ENCODE data around the gene HOXB4. TPM values are rescaled to one million over a fixed set of nuclear protein-coding genes. Genes with fewer than 3 reads are reported as not detected.

The HOXB4 gene
- total and polyA plus RNA-seq, 9 donors = 0.13 to 3.4 (median 0.87) TPM

GRCh38 chr17:48559840-48560817 is 18.0 kb downstream of the HOXB4 start:
- intact Hi-C loops (cut with DNase I) = no loop called here
- no peak for TF ChIP-seq EP300 (IDR thresholded peaks at IDR 0.05)
- DNase-seq = no peak
- H3K27ac ChIP-seq = no peak overlapping the region
- H3K36me3 ChIP-seq = no peaks in the 10 kb centered on the region
- H3K27me3 ChIP-seq = no peaks in the 10 kb centered on the region
- no peaks in the 10 kb centered on the region for H3K9me3 ChIP-seq
- no peaks in the 10 kb centered on the region for H3K4me1 ChIP-seq (ENCODE audit: insufficient read depth)
- H3K4me3 ChIP-seq = no peak overlapping the region
- WGBS, 3 donors = 41 to 62% (median 46%) methylated on average over 14 of the region's 14 CpGs

GRCh38 chr17:48559122-48559839 is 18.9 kb downstream of the HOXB4 start:
- Histone ChIP-seq H3K36me3 (no peaks in the 10 kb centered on the region), H3K4me1 (ENCODE audit: insufficient read depth) (no peaks in the 10 kb centered on the region), H3K4me3 (no peak overlapping the region), H3K27ac (no peak overlapping the region), H3K9me3 (no peaks in the 10 kb centered on the region), H3K27me3 (peaks cover 3% of the 10 kb centered on the region)
- intact Hi-C loops (cut with DNase I) = no loop called here
- DNase-seq = no peak
- WGBS, 3 donors = 55 to 79% (median 63%) methylated on average over 16 of the region's 16 CpGs
- TF ChIP-seq POLR2A (IDR thresholded peaks at IDR 0.05) (no peak), CTCF (IDR thresholded peaks at IDR 0.05) (no peak), EP300 (IDR thresholded peaks at IDR 0.05) (no peak)

DNA sequence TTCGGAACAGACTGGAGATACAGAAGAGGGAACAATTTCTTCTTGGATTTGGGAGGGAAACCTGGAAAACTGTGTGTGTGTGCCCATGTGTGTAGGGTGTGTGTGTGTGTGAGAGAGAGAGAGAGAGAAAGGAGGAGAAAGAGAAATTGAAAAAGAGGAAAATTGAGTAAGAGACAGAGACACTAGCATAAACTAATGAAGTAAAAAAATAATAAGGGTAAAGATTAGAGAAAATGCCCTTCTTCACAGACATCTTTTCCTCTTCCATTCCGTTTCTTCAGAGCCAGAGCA is 19.4 kb downstream of the HOXB4 start:
- no peak for DNase-seq
- H3K4me3 ChIP-seq = no peak overlapping the region
- intact Hi-C loops (cut with DNase I) = no loop called here

DNA sequence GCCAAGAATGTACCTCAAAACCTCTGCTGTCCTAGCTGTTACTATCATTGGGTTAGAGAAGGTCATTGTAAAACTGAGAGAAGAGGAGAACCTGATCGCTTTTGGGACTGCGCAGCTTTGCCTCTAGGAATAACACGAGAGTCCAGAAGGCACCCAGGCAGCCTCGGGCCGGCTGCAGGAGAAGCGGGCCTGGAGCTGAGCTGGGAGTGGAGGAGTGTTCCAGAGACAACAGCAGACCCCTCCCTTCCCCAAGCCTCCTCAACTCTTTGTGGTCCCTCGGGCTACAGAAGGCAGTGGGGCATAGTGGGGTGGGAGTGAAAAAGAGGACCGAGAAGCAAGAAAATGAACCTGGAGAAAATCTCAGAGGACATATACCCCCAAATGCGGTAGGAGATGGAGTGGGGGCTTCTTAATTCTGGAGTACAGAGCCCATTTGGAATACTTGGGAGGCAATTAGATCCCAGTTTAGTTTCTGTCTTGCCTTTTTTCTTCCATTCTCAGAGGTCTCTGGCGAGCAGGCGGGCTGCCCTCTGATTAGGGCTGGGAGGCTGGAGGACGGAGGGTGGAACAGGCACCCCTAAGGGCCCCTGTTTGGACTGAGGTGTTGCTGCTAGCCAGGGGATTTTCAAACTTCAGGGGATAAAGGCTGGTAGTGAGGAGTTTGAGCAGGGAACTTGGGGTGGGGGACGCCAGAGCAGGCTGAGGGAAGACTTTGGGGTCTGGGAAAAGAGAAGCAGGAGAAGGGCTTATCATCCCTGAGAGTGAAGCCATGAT is 19.9 kb downstream of the HOXB4 start:
- Histone ChIP-seq H3K27me3 (peaks cover 3% of the 10 kb centered on the region), H3K4me3 (no peak overlapping the region), H3K9me3 (no peaks in the 10 kb centered on the region), H3K36me3 (no peaks in the 10 kb centered on the region), H3K4me1 (ENCODE audit: insufficient read depth) (no peaks in the 10 kb centered on the region), H3K27ac (no peak overlapping the region)
- no peak for TF ChIP-seq EP300 (IDR thresholded peaks at IDR 0.05)
- DNase-seq = no peak
- 49 to 75% (median 51%) methylated on average over 13 of the region's 13 CpGs for WGBS, 3 donors
- intact Hi-C loops (cut with DNase I) = no loop called here

More for the DNA sequence above, 19.4 kb downstream of the HOXB4 start:
- no peaks in the 10 kb centered on the region for H3K9me3 ChIP-seq
- WGBS, 3 donors = 63 to 83% (median 68%) methylated on average over 2 of the region's 2 CpGs
- H3K27me3 ChIP-seq = peaks cover 3% of the 10 kb centered on the region
- TF ChIP-seq CTCF (IDR thresholded peaks at IDR 0.05) (no peak), EP300 (IDR thresholded peaks at IDR 0.05) (no peak), POLR2A (IDR thresholded peaks at IDR 0.05) (no peak)
- H3K27ac ChIP-seq = no peak overlapping the region
- H3K36me3 ChIP-seq = no peaks in the 10 kb centered on the region
- no peaks in the 10 kb centered on the region for H3K4me1 ChIP-seq (ENCODE audit: insufficient read depth)
